Fibroblast of mammary gland (primary cell): Measurements from ENCODE around the gene ACLY.
"Not testable (repeated sequence)": the region's sequence is repeated elsewhere in the genome, so short reads cannot be mapped to it uniquely, and the experiment has no call there.

Experiments
- DNase-seq: peaks from one replicate; pipeline ENCODE4 v3.0.0-alpha.2; 2010; ENCODE audit warnings: low read depth
- H3K4me3 ChIP-seq: 2 replicates; pipeline ENCODE4 v1.5.1; 2011; ENCODE audit warnings: low read depth, mild to moderate bottlenecking, low read length, moderate library complexity; ENCODE audit not compliant: control insufficient read depth
- CTCF ChIP-seq: conservative IDR thresholded peaks from 2 replicates; pipeline ENCODE4 v1.5.1; 2011; ENCODE audit warnings: low read depth, low read length, inconsistent platforms; ENCODE audit not compliant: control insufficient read depth, insufficient read depth

Gene ACLY

GRCh38 chr17:41864498-41864835 is 54.3 kb downstream of the ACLY start:
- DNase-seq = no peak
- no peak for TF ChIP-seq CTCF
- H3K4me3 ChIP-seq = peak overlapping the region; percentile 86

GRCh38 chr17:41863074-41863848 is 55.5 kb downstream of the ACLY start:
- H3K4me3 ChIP-seq = peak overlapping the region; percentile 86
- no peak for DNase-seq
- TF ChIP-seq CTCF = no peak

- no peak overlapping the region for H3K4me3 ChIP-seq
- no peak for DNase-seq
- TF ChIP-seq CTCF = no peak
These were observed 58.4 kb downstream of the ACLY start for GRCh38 chr17:41860254-41860931.

GRCh38 chr17:41851382-41851781 is 67.4 kb downstream of the ACLY start:
- not testable (repeated sequence) for DNase-seq, H3K4me3 ChIP-seq

- no peak for TF ChIP-seq CTCF
- no peak overlapping the region for H3K4me3 ChIP-seq
- no peak for DNase-seq
These were observed 69.3 kb downstream of the ACLY start for GRCh38 chr17:41849251-41849990.

- peak; percentile 64 for DNase-seq
- TF ChIP-seq CTCF = no peak
These were observed 70.0 kb downstream of the ACLY start for GRCh38 chr17:41848788-41849187.

GRCh38 chr17:41844971-41845370 is 73.8 kb downstream of the ACLY start:
- H3K4me3 ChIP-seq = no peak overlapping the region
- no peak for DNase-seq
- no peak for TF ChIP-seq CTCF

More at GRCh38 chr17:41848788-41849187, 70.0 kb downstream of the ACLY start:
- no peak overlapping the region for H3K4me3 ChIP-seq

GRCh38 chr17:41840781-41841180 is 78.0 kb downstream of the ACLY start:
- DNase-seq, H3K4me3 ChIP-seq: not testable (repeated sequence)

GRCh38 chr17:41839448-41839847 is 79.3 kb downstream of the ACLY start:
- DNase-seq, H3K4me3 ChIP-seq: not testable (repeated sequence)
